Measurements from ENCODE around the gene ELP4.

DNA sequence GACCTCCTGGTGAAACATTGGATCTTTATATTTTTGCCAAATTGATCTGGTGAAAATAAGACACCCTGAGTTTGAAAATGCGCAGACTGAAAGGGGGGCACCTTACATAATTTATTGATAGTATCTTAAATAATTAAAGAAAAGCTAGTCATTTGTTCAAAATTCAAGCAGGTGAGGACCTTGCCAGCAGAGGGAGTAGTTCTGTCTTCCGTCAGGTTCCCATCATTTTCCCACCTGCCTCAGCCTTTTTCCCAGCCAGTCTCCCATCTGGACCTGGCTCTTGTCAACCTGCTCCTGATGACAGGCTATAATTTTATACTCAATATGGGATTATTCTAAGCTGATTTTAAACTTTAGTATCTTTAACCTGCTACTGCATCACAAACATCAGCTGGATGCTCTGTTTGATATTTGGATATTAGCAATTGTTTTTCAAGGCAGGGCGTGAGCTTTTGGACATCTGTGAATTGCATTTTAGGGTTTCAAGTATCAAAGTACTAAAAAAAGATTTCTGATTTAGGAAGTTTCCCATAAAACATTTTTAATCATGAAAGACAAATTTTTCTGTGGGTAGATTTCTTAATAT, 132.0 kb downstream of the ELP4 start:
- TF ChIP-seq CTCF (IDR thresholded peaks at IDR 0.05 in 4 of 5, conservative IDR thresholded peaks at IDR 0.05 in 1 of 5) (peak in 3 of 5 experiments; percentile 21 to 54 (median 45)), POLR2A (IDR thresholded peaks at IDR 0.05) (no peak)
